ENCODE results near the gene GPR139. TPM values are rescaled to one million over a fixed set of nuclear protein-coding genes. Genes with fewer than 3 reads are reported as not detected.

The GPR139 gene
- total RNA-seq, 1 donor from 2014 or later, result not detected

DNA sequence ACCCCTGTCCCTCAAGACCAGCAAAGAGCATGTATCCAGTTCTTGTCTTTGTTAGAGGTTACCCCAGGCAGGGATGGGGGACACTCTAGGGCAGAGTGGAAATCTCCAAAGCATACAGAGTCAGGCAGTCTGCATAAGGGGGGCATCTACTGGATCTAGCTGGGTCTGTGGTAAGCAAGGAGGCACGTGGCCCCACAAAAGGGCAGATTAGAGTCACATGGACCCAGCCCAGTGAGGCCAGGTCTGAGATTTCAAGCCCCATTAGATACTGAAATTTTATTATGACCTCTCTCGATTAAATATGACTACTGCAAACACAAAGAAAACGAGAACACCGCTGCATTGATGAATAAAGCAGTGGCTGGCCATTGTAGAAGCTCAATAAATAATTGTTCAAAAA is 1.6 kb upstream of the GPR139 start:
- Histone ChIP-seq H3K9me3 (ENCODE audit: low read depth) (no peaks in the 10 kb centered on the region), H3K9ac (no peak overlapping the region), H3K4me1 (peaks cover 36% of the 10 kb centered on the region), H4K20me1 (ENCODE audit: low read depth) (peaks cover 12% of the 10 kb centered on the region), H3F3A (ENCODE audit: low read depth) (peaks cover 25% of the 10 kb centered on the region), H3K4me3 (no peak overlapping the region), H3K27me3 (peaks cover 64% of the 10 kb centered on the region), H3K79me2 (ENCODE audit: low read depth) (no peaks in the 10 kb centered on the region), H2AFZ (replicated peaks) (no peak overlapping the region), H3K4me2 (no peak overlapping the region), H3K36me3 (no peaks in the 10 kb centered on the region), H3K27ac (no peak overlapping the region)
- Mint-ChIP-seq H3K27ac (no peak overlapping the region), H3K36me3 (no peaks in the 10 kb centered on the region), H3K27me3 (ENCODE audit: insufficient read depth, low read depth) (peaks cover 41% of the 10 kb centered on the region), H3K4me1 (peaks cover 13% of the 10 kb centered on the region), H3K4me3 (peak overlapping the region; percentile 47), H3K9me3 (no peaks in the 10 kb centered on the region)
- TF ChIP-seq EZH2 (IDR thresholded peaks at IDR 0.05) (no peak), EZH2phosphoT487 (IDR thresholded peaks at IDR 0.05) (no peak)
- TF ChIP-seq, protein P1, sequence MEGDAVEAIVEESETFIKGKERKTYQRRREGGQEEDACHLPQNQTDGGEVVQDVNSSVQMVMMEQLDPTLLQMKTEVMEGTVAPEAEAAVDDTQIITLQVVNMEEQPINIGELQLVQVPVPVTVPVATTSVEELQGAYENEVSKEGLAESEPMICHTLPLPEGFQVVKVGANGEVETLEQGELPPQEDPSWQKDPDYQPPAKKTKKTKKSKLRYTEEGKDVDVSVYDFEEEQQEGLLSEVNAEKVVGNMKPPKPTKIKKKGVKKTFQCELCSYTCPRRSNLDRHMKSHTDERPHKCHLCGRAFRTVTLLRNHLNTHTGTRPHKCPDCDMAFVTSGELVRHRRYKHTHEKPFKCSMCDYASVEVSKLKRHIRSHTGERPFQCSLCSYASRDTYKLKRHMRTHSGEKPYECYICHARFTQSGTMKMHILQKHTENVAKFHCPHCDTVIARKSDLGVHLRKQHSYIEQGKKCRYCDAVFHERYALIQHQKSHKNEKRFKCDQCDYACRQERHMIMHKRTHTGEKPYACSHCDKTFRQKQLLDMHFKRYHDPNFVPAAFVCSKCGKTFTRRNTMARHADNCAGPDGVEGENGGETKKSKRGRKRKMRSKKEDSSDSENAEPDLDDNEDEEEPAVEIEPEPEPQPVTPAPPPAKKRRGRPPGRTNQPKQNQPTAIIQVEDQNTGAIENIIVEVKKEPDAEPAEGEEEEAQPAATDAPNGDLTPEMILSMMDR (IDR thresholded peaks at IDR 0.05), result no peak
- DNase-seq (ENCODE audit: low spot score), result no peak

DNA sequence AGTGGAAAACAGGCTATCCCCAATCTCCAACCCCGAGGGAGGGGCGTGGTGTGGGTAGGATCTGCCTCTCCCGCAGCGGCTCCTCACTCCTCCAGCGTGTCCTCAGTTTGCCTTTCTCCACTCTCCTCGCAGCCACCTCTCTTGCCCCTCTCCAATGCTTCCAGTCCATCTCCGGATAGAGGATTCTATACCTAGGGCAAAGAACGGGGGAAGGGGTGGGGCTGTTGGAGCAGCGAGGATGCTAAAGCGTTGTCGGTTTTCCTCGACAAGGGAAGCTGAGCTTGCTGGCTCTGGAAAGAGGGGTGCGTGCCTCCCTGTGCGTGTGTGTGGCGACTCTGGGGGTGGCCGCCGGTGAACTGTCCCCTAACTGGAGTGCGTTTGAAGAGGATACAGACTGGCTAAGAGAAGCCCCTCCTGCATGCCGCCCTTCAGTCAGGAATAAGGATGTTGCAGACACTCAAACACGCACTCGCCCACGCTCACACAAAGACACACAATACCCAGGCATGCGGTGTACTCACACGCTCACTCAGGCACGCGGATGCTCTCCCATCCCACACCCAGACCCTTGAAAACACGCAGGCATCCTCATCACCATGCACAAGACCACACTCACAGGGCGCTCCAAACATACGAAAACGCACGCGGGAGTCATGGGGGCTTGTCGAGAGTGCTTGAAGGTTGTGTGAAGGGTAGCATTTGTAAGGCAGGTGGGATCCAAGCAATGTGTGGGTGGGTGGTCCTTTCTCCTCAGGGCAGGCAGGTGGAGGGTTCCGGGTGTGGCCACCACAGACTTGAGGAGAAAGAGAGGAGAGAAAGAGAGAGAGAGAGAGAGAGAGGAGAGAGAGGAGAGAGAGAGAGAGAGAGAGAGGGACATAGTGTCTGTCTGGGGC is 655 bp upstream of the GPR139 start:
- Histone ChIP-seq H3K36me3 (no peaks in the 10 kb centered on the region), H3K4me2 (peak overlapping the region; percentile 80), H3F3A (ENCODE audit: low read depth) (peaks cover 25% of the 10 kb centered on the region), H2AFZ (replicated peaks) (peak overlapping the region; percentile 97), H3K4me1 (peaks cover 36% of the 10 kb centered on the region), H3K4me3 (peak overlapping the region; percentile 59), H3K27me3 (peaks cover 73% of the 10 kb centered on the region), H3K9ac (no peak overlapping the region), H3K27ac (no peak overlapping the region), H3K79me2 (ENCODE audit: low read depth) (no peaks in the 10 kb centered on the region), H4K20me1 (ENCODE audit: low read depth) (peaks cover 12% of the 10 kb centered on the region), H3K9me3 (ENCODE audit: low read depth) (no peaks in the 10 kb centered on the region)
- DNase-seq (ENCODE audit: low spot score), result peak; percentile 44
- peak overlapping the region; percentile 82 for H3K4me3 Mint-ChIP-seq
- TF ChIP-seq EZH2 (IDR thresholded peaks at IDR 0.05), result peak; percentile 5
- TF ChIP-seq, protein P1 (IDR thresholded peaks at IDR 0.05), result no peak
- no peak overlapping the region for H3K27ac Mint-ChIP-seq
- H3K9me3 Mint-ChIP-seq, result no peaks in the 10 kb centered on the region
- H3K4me1 Mint-ChIP-seq, result peaks cover 13% of the 10 kb centered on the region
- peaks cover 43% of the 10 kb centered on the region for H3K27me3 Mint-ChIP-seq (ENCODE audit: insufficient read depth, low read depth)
- H3K36me3 Mint-ChIP-seq, result no peaks in the 10 kb centered on the region

DNA sequence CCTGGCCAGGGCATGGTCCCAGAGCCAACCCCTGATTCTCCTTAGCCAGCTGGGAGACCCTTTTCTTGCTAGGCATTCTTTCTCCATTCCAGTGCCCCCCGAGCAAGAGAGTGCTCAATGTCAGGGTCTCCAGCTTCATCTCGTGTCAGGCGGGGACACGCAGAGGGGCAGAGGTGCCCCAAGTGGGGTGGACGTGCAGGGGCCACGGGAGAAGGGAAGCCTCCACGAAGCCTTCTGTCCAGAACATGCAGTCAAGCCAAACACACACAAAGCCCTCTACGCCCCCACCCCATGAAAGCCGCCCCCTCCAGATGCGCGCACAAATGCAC is 852 bp downstream of the GPR139 start:
- TF ChIP-seq, protein P1 (IDR thresholded peaks at IDR 0.05), result no peak
- TF ChIP-seq EZH2phosphoT487 (IDR thresholded peaks at IDR 0.05) (no peak), EZH2 (IDR thresholded peaks at IDR 0.05) (no peak)
- peaks cover 9% of the 10 kb centered on the region for H3K9me3 Mint-ChIP-seq
- Histone ChIP-seq H3K79me2 (ENCODE audit: low read depth) (no peaks in the 10 kb centered on the region), H2AFZ (replicated peaks) (no peak overlapping the region), H3K9ac (no peak overlapping the region), H3K9me3 (ENCODE audit: low read depth) (no peaks in the 10 kb centered on the region), H3K36me3 (no peaks in the 10 kb centered on the region), H3K27ac (no peak overlapping the region), H4K20me1 (ENCODE audit: low read depth) (peaks cover 12% of the 10 kb centered on the region), H3K27me3 (peaks cover 76% of the 10 kb centered on the region), H3F3A (ENCODE audit: low read depth) (peaks cover 25% of the 10 kb centered on the region), H3K4me1 (peaks cover 36% of the 10 kb centered on the region), H3K4me3 (peak overlapping the region; percentile 59), H3K4me2 (peak overlapping the region; percentile 80)
- no peak overlapping the region for H3K27ac Mint-ChIP-seq
- no peaks in the 10 kb centered on the region for H3K36me3 Mint-ChIP-seq
- peaks cover 43% of the 10 kb centered on the region for H3K27me3 Mint-ChIP-seq (ENCODE audit: insufficient read depth, low read depth)
- H3K4me3 Mint-ChIP-seq, result peak overlapping the region; percentile 81
- H3K4me1 Mint-ChIP-seq, result peaks cover 13% of the 10 kb centered on the region
- DNase-seq (ENCODE audit: low spot score), result no peak

Data from neural progenitor cell (in vitro differentiated cells).